A673 (cell line): ENCODE results near the gene HSPA2.

ENCODE experiments used
- CTCF ChIP-seq: fragments of 300-800, 200-600 bp; sonication (generic); conservative IDR thresholded peaks from 2 replicates; pipeline ENCODE4 v1.5.1; 2017; ENCODE audit warnings: low read depth, mild to moderate bottlenecking, antibody characterized with exemption, low read length, moderate library complexity, mixed read lengths
- EZH2 ChIP-seq: fragments of 200-600 bp; sonication (generic); IDR thresholded peaks from 2 replicates; pipeline ENCODE4 v1.6.1; 2017; ENCODE audit warnings: borderline replicate concordance, low read depth, mild to moderate bottlenecking, mixed read lengths, antibody characterized with exemption, low read length; ENCODE audit not compliant: poor library complexity, severe bottlenecking

- no peak for TF ChIP-seq CTCF
- no peak for TF ChIP-seq EZH2
Measured at GRCh38 chr14:64572386-64573104, 32.0 kb downstream of the HSPA2 start.
